Measurements from ENCODE around the gene AGAP1. TPM values are rescaled to one million over a fixed set of nuclear protein-coding genes. Genes with fewer than 3 reads are reported as not detected.

AGAP1 gene
- total and polyA plus RNA-seq, 2 donors from 2014 or later: 8.1 to 44.5 TPM

DNA sequence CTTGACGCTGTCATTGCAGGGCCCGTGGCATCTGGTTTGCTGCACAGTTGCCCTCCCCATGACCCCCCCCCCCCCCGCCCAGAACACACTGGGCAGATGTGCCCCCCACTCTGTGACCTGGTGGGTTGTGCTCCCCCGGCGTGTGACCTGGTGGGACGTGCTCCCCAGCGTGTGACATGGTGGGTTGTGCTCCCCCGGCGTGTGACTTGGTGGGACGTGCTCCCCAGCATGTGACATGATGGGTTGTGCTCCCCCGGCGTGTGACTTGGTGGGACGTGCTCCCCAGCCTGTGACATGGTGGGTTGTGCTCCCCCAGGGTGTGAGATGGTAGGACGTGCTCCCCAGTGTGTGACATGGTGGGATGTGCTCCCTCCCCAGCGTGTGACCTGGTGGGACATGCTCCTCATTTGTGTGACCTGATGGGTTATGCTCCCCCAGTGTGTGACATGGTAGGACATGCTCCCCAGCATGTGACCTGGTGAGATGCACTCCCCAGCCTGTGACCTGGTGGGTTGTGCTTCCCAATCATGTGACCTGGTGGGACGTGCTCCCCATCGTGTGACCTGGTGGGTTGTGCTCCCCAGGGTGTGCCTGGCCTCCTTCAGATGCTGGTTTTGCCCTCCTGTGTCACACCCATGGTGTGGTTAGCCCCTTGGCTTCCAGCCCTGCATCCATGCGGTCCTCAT, 213.7 kb downstream of the AGAP1 start:
- no peak for FAIRE-seq

GRCh38 chr2:235709124-235709813, 215.4 kb downstream of the AGAP1 start:
- no peak for DNase-seq
- intact Hi-C loops (cut with DNase I): no loop called here
- H3K27ac ChIP-seq (ENCODE audit: low read depth in 2 of 2, low read length in 2 of 2): no peak overlapping the region
- no peaks in the 10 kb centered on the region for H3K27me3 ChIP-seq (ENCODE audit: control insufficient read depth, insufficient read depth, low read length)
- peaks cover 0 to 2% (median 0%) of the 10 kb centered on the region in 3 donors for H3K4me1 ChIP-seq (ENCODE audit: control insufficient read depth in 2 of 3, insufficient read depth in 2 of 3, low read depth in 1 of 3, low read length in 3 of 3)
- H3K9me3 ChIP-seq (ENCODE audit: control insufficient read depth in 2 of 3, insufficient read depth in 1 of 3, low read length in 3 of 3): no peaks in the 10 kb centered on the region
- no peak overlapping the region for H3K4me3 ChIP-seq (ENCODE audit: low read length in 3 of 3)
- H3K9ac ChIP-seq (ENCODE audit: low read length in 3 of 3): no peak overlapping the region
- TF ChIP-seq, protein P1, sequence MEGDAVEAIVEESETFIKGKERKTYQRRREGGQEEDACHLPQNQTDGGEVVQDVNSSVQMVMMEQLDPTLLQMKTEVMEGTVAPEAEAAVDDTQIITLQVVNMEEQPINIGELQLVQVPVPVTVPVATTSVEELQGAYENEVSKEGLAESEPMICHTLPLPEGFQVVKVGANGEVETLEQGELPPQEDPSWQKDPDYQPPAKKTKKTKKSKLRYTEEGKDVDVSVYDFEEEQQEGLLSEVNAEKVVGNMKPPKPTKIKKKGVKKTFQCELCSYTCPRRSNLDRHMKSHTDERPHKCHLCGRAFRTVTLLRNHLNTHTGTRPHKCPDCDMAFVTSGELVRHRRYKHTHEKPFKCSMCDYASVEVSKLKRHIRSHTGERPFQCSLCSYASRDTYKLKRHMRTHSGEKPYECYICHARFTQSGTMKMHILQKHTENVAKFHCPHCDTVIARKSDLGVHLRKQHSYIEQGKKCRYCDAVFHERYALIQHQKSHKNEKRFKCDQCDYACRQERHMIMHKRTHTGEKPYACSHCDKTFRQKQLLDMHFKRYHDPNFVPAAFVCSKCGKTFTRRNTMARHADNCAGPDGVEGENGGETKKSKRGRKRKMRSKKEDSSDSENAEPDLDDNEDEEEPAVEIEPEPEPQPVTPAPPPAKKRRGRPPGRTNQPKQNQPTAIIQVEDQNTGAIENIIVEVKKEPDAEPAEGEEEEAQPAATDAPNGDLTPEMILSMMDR (IDR thresholded peaks at IDR 0.05; ENCODE audit: borderline replicate concordance, extremely low read depth, insufficient read depth): no peak
- peaks cover 0 to 4% (median 0%) of the 10 kb centered on the region in 3 donors for H3K36me3 ChIP-seq (ENCODE audit: control insufficient read depth in 2 of 3, insufficient read depth in 3 of 3, low read length in 3 of 3)
- FAIRE-seq: no peak

More for the DNA sequence above, 213.7 kb downstream of the AGAP1 start:
- Histone ChIP-seq H3K36me3 (ENCODE audit: control insufficient read depth in 2 of 3, insufficient read depth in 3 of 3, low read length in 3 of 3) (peaks cover 0 to 4% (median 0%) of the 10 kb centered on the region in 3 donors), H3K4me1 (ENCODE audit: control insufficient read depth in 2 of 3, insufficient read depth in 2 of 3, low read depth in 1 of 3, low read length in 3 of 3) (peaks cover 0 to 2% (median 0%) of the 10 kb centered on the region in 3 donors), H3K9me3 (ENCODE audit: control insufficient read depth in 2 of 3, insufficient read depth in 1 of 3, low read length in 3 of 3) (no peaks in the 10 kb centered on the region), H3K9ac (ENCODE audit: low read length in 3 of 3) (no peak overlapping the region), H3K27me3 (ENCODE audit: control insufficient read depth, insufficient read depth, low read length) (no peaks in the 10 kb centered on the region), H3K4me3 (ENCODE audit: low read length in 3 of 3) (no peak overlapping the region), H3K27ac (ENCODE audit: low read depth in 2 of 2, low read length in 2 of 2) (no peak overlapping the region)
- no peak for DNase-seq
- intact Hi-C loops (cut with DNase I): no loop called here
- TF ChIP-seq, protein P1 (IDR thresholded peaks at IDR 0.05; ENCODE audit: borderline replicate concordance, extremely low read depth, insufficient read depth): no peak

DNA sequence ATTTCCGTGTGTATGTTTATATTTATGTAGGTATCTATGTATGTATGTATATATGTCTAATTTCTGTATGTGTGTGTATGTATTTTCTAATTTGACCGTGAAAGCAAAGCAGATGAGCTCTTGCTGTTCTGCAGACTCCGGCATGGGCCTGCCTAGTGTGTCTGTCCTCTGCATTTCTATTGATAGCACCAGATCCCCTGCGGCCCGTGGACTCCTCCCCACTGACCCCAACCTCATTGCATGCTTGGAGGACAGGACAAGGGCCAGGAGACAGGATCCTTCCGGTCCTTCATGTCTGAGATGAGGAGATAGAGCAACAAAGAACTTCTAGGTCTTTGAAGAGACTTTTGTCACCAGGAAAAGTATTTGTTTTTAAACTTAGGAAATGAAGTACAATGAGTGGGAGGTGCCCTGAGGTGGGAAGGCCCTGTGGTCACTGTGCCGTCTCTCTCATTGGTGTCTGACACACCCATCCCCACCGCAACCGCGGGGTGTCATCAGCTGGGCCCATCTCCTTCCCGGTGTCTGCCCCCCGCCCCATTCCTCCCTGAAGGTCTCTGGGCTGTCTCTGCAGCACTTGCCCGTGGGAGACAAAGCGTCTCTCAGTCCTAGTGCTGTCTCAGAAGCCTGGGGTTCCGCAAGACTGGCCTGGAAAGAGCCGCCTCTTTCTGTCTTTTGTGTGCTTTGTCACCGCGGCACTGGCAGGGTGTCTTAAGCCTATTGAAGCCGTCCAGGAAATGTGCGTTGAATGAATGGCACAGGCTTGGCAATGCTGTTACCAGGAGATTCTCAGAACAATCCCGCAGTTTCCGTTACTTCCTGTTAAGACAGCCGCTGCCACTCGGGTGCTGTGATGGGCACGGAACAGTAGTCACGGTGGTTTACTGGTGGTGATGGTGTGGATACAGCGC, 216.4 kb downstream of the AGAP1 start:
- intact Hi-C loops (cut with DNase I): no loop called here
- Histone ChIP-seq H3K27me3 (ENCODE audit: control insufficient read depth, insufficient read depth, low read length) (no peaks in the 10 kb centered on the region), H3K27ac (ENCODE audit: low read depth in 2 of 2, low read length in 2 of 2) (no peak overlapping the region), H3K9me3 (ENCODE audit: control insufficient read depth in 2 of 3, insufficient read depth in 1 of 3, low read length in 3 of 3) (no peaks in the 10 kb centered on the region), H3K4me1 (ENCODE audit: control insufficient read depth in 2 of 3, insufficient read depth in 2 of 3, low read depth in 1 of 3, low read length in 3 of 3) (peaks cover 0 to 2% (median 0%) of the 10 kb centered on the region in 3 donors), H3K9ac (ENCODE audit: low read length in 3 of 3) (no peak overlapping the region), H3K36me3 (ENCODE audit: control insufficient read depth in 2 of 3, insufficient read depth in 3 of 3, low read length in 3 of 3) (peaks cover 0 to 4% (median 0%) of the 10 kb centered on the region in 3 donors), H3K4me3 (ENCODE audit: low read length in 3 of 3) (no peak overlapping the region)
- DNase-seq: peak in 1 of 5 donors; percentile 16
- FAIRE-seq: no peak
- TF ChIP-seq, protein P1 (IDR thresholded peaks at IDR 0.05; ENCODE audit: borderline replicate concordance, extremely low read depth, insufficient read depth): no peak

Data from kidney (tissue), 14 donors.